K562 (cell line): ENCODE data around the gene ZDHHC19. TPM values are rescaled to one million over a fixed set of nuclear protein-coding genes. Genes with fewer than 3 reads are reported as not detected.

ENCODE experiments used
- CBFA2T3 ChIP-seq: fragments of 450-650 bp; IDR thresholded peaks from 2 replicates; pipeline ENCODE4 v1.6.1; 2017
- CEBPG ChIP-seq, 3 experiments: fragments of 200-800 bp in 1 of 3; sonication (Bioruptor generic) in 1 of 3; sonication (generic) in 1 of 3; formaldehyde crosslinking in 1 of 3; IDR thresholded peaks in 2 of 3; conservative IDR thresholded peaks in 1 of 3; 2 replicates each; pipeline versions ENCODE4 v1.6.1 to v1.8.0; 2016 to 2022; ENCODE audit warnings: missing compliant biosample characterization in 2 of 3, missing genetic modification characterization in 2 of 3, mild to moderate bottlenecking in 1 of 3, missing genetic modification reagents in 1 of 3
- CUX1 ChIP-seq: fragments of 200-800 bp; sonication (Bioruptor generic); IDR thresholded peaks from 2 replicates; pipeline ENCODE4 v1.6.1; 2016; ENCODE audit warnings: missing genetic modification characterization, missing compliant biosample characterization
- KDM1A ChIP-seq, 2 experiments: fragments of 450-650 bp; IDR thresholded peaks; 2 replicates each; pipeline ENCODE4 v1.6.1; 2016; ENCODE audit warnings: mild to moderate bottlenecking in 2 of 2
- KHSRP ChIP-seq: fragments of 450-650 bp; IDR thresholded peaks from 2 replicates; pipeline ENCODE4 v1.6.1; 2017
- MTA3 ChIP-seq: fragments of 450-650 bp; formaldehyde crosslinking; IDR thresholded peaks from 2 replicates; pipeline ENCODE4 v1.6.1; 2017; ENCODE audit warnings: mild to moderate bottlenecking, borderline replicate concordance
- PHB2 ChIP-seq: fragments of 450-650 bp; IDR thresholded peaks from 2 replicates; pipeline ENCODE4 v1.6.1; 2017; ENCODE audit warnings: low read depth
- TCF3 ChIP-seq: sonication (generic); formaldehyde crosslinking; IDR thresholded peaks from 2 replicates; pipeline ENCODE4 v1.4.0; 2020; ENCODE audit warnings: mild to moderate bottlenecking, missing genetic modification reagents
- TFE3 ChIP-seq: fragments of 450-650 bp; formaldehyde crosslinking; IDR thresholded peaks from 2 replicates; pipeline ENCODE4 v1.4.0; 2020; ENCODE audit warnings: mild to moderate bottlenecking, mixed read lengths
- ZBTB17 ChIP-seq: fragments of 450-650 bp; formaldehyde crosslinking; IDR thresholded peaks from 2 replicates; pipeline ENCODE4 v1.4.0; 2020; ENCODE audit warnings: mild to moderate bottlenecking
- ZNF133 ChIP-seq: fragments of 250-450 bp; sonication (Bioruptor Pico); IDR thresholded peaks from 2 replicates; pipeline ENCODE4 v1.4.0; 2020; ENCODE audit warnings: mild to moderate bottlenecking
- polyA plus RNA-seq, 8 experiments: library from polyadenylated mRNA; depleted of rRNA in 4 of 8; stranded (reverse) in 5 of 8; unstranded in 3 of 8; fragments of >200 nt; fragmentation: Nextera tagmentation in 2 of 8; fragmentation: Illumina TruSeq in 1 of 8; extraction: Ambion mirVana in 2 of 8; extraction: Trizol in 1 of 8; gene quantifications; 2 replicates each; pipeline versions ENCODE4 v1.2.1 to v1.2.3, GENCODE V29; 2011 to 2014; ENCODE audit warnings: inconsistent platforms in 1 of 8, missing spikeins in 1 of 8
- total RNA-seq, 7 experiments: library from RNA; depleted of rRNA in 6 of 7; stranded (reverse); fragments of >200 nt in 6 of 7; fragmentation: Illumina TruSeq in 2 of 7; extraction: Trizol in 2 of 7; gene quantifications; 2 replicates each; pipeline versions ENCODE4 v1.2.1 to v1.2.3, GENCODE V29; 2011 to 2021; ENCODE audit warnings: low replicate concordance in 1 of 7
- TF ChIP-seq, protein P1 (sequence below): fragments of 250-450 bp; sonication (Bioruptor Pico); IDR thresholded peaks from 2 replicates; pipeline ENCODE4 v1.5.0; 2020; ENCODE audit warnings: mild to moderate bottlenecking
- TF ChIP-seq, protein P2 (sequence below), 2 experiments: fragments of 450-650 bp; IDR thresholded peaks; 2 replicates each; pipeline ENCODE4 v1.6.1; 2018; ENCODE audit warnings: mild to moderate bottlenecking in 2 of 2, low read depth in 1 of 2; ENCODE audit not compliant: partially characterized antibody in 2 of 2

ZDHHC19 gene
- total and polyA plus RNA-seq, 9 of the 15 experiments (the other 6 are each of a cell fraction or from before 2014, with no cell fraction given), result 0.40 to 5.5 (median 1.1) TPM

GRCh38 chr3:196163666-196164493 is 47.3 kb downstream of the ZDHHC19 start (continued):
- TF ChIP-seq TFE3 (CRISPR knock-in tag), result 0 out of 2 replicates have a peak, but pooled peaks have one; percentile 2
- no peak for TF ChIP-seq KDM1A (IDR thresholded peaks at IDR 0.05)
- no peak for TF ChIP-seq KHSRP
- no peak for TF ChIP-seq CUX1
- TF ChIP-seq ZNF133 (CRISPR knock-in tag), result no peak
- no peak for TF ChIP-seq PHB2
- TF ChIP-seq CBFA2T3, result no peak
- no peak for TF ChIP-seq TCF3
- peak; percentile 57; the same call in 1 of the 2 replicates for TF ChIP-seq ZBTB17 (CRISPR knock-in tag)
- no peak; the same call in 1 of the 2 replicates for TF ChIP-seq CEBPG (CRISPR knock-in tag; IDR thresholded peaks at IDR 0.05)
- peak; percentile 49 to 55; a peak in 1 of 4 replicates for TF ChIP-seq CEBPG (tag; conservative IDR thresholded peaks at IDR 0.05 in 1 of 2, IDR thresholded peaks at IDR 0.05 in 1 of 2)
- TF ChIP-seq, protein P1, sequence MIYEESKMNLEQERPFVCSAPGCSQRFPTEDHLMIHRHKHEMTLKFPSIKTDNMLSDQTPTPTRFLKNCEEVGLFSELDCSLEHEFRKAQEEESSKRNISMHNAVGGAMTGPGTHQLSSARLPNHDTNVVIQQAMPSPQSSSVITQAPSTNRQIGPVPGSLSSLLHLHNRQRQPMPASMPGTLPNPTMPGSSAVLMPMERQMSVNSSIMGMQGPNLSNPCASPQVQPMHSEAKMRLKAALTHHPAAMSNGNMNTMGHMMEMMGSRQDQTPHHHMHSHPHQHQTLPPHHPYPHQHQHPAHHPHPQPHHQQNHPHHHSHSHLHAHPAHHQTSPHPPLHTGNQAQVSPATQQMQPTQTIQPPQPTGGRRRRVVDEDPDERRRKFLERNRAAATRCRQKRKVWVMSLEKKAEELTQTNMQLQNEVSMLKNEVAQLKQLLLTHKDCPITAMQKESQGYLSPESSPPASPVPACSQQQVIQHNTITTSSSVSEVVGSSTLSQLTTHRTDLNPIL (CRISPR knock-in tag), result no peak
- TF ChIP-seq, protein P2, sequence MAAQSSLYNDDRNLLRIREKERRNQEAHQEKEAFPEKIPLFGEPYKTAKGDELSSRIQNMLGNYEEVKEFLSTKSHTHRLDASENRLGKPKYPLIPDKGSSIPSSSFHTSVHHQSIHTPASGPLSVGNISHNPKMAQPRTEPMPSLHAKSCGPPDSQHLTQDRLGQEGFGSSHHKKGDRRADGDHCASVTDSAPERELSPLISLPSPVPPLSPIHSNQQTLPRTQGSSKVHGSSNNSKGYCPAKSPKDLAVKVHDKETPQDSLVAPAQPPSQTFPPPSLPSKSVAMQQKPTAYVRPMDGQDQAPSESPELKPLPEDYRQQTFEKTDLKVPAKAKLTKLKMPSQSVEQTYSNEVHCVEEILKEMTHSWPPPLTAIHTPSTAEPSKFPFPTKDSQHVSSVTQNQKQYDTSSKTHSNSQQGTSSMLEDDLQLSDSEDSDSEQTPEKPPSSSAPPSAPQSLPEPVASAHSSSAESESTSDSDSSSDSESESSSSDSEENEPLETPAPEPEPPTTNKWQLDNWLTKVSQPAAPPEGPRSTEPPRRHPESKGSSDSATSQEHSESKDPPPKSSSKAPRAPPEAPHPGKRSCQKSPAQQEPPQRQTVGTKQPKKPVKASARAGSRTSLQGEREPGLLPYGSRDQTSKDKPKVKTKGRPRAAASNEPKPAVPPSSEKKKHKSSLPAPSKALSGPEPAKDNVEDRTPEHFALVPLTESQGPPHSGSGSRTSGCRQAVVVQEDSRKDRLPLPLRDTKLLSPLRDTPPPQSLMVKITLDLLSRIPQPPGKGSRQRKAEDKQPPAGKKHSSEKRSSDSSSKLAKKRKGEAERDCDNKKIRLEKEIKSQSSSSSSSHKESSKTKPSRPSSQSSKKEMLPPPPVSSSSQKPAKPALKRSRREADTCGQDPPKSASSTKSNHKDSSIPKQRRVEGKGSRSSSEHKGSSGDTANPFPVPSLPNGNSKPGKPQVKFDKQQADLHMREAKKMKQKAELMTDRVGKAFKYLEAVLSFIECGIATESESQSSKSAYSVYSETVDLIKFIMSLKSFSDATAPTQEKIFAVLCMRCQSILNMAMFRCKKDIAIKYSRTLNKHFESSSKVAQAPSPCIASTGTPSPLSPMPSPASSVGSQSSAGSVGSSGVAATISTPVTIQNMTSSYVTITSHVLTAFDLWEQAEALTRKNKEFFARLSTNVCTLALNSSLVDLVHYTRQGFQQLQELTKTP (IDR thresholded peaks at IDR 0.05; ENCODE audit: low read depth in 1 of 2, partially characterized antibody in 2 of 2), result no peak
- no peak for TF ChIP-seq MTA3
